CD4-positive, alpha-beta T cell treated with Interleukin-4 for 4 hours (primary cell): ENCODE measurements around the gene S1PR2.
A peak's percentile ranks its signal among the peaks of the same experiment; 100 is the strongest.

ENCODE experiments used
- DNase-seq: peaks from one replicate; pipeline ENCODE4 v3.0.0-alpha.2; 2020

The S1PR2 gene

DNA sequence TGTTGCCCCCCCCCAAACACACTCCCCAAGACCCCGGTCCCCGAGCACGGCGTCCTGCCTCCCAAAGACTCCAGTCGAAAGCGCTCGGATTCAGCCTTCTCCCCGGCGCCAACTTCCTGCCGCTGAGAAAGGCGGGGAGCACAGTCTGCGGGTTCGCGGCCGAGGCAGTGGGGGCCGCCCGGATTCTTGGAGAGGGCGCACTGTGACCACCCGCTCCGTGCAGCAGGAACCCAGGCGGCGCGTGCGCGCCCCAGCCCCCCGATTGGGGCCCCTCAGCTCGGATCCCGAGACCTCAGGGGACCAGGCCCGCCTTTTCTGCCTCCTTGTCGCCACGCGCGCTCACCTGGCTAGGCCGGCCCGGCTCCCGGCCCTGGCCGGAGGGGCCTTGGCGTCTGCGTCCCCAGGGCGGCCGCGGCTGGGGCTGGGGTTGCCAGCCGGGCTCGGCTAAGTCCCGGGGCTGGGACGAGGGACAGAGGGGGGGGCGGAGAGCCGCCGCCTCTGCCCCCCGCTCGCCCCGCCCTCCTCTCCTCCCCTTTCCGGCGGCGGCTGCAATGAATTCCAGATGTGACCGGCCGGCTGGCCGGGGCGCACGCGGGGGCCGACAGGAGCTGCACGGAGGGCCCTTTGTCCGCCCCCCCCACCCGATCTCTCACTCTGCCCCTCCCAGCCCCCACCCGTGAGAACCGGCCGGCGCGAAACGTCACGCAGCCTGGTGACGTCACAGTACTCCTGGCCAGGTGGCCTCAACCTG is at the start of gene S1PR2:
Gene S1PR2, minus strand, starts transcription at position 471 of the 751 bp plus-strand sequence. CDS start 6,426 bp downstream, outside the sequence.
- DNase-seq = peak; percentile 57

- DNase-seq = no peak
These were observed 48.8 kb upstream of the S1PR2 start for GRCh38 chr19:10279737-10280442.

DNA sequence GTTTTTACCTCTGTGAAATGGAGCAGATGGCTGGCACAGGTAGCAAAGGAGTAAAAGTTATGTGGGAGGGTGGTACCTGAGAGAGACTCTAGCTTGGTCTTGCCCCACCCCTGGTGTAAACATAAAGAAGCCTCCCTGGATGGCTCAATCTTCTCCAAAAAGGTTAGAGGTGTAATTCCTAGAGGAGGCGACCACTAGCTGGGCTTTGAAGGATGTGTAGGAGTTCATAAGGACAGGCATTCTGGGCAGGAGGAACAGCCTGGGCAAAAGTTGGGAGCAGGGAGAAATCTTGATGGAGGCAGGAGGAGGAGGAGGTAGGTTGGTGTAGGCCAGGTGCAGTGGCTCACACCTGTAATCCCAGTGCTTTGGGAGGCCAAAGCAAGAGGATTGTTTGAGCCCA is 47.8 kb upstream of the S1PR2 start:
- DNase-seq = no peak

DNA sequence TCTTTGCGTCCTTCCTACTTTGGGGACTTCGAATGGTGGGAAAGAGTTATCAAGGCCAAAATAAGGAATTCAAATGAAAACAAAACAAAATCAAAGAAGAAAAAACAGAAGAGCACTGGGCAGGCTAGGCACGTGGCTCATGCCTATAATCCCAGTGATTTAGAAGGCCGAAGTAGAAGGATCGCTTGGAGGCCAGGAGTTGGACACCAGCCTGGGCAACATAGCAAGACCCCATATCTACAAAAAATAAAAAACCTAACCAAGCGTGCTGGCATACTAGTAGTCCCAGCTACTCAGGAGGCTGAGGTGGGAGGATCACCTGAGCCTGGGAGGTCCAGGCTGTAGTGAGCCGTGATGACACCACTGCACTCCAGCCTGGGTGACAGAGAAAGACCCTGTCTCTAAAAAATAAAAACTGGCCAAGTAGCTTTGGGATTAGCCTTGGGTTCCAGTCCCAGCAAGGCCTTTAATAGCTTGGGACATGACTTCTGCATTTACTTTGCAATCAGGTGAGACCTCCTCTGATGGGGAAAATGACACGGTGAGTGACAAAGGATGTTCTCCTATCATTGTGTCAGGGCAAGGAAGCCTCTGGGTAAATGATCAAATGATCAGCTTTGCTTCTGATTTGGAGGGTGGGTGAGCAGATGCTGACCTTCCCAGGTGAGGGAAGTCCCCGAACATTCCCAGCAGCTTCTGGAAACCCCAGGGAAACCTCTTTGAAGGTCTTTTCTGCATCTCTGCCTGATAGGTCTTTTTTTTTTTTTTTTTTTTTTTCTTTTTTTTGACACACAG is 46.9 kb upstream of the S1PR2 start:
- no peak for DNase-seq

DNA sequence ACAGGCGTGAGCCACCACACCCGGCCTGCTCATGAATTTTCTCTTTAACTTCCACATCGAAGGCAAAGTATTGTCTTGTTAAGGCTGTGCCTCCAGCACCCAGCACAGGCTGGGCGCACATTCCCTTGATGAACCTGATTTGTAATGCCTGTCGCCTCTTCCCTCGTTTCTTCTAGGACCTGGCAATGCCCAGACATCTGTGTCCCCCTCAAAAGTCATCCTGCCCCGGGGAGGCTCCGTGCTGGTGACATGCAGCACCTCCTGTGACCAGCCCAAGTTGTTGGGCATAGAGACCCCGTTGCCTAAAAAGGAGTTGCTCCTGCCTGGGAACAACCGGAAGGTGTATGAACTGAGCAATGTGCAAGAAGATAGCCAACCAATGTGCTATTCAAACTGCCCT is 43.5 kb upstream of the S1PR2 start:
- DNase-seq = no peak

- peak; percentile 68 for DNase-seq
These were observed 40.5 kb upstream of the S1PR2 start for GRCh38 chr19:10271543-10272086.

GRCh38 chr19:10270616-10271394 is 39.7 kb upstream of the S1PR2 start, which contains the start of gene ICAM1:
Gene ICAM1, plus strand, starts transcription at chr19:10271120. Its CDS starts 40 bp downstream, at chr19:10271160.
- peak; percentile 71 for DNase-seq

- DNase-seq = peak; percentile 81
These were observed 39.1 kb upstream of the S1PR2 start for GRCh38 chr19:10270180-10270615.

GRCh38 chr19:10269333-10270179 is 38.4 kb upstream of the S1PR2 start:
- DNase-seq = peak; percentile 83

DNA sequence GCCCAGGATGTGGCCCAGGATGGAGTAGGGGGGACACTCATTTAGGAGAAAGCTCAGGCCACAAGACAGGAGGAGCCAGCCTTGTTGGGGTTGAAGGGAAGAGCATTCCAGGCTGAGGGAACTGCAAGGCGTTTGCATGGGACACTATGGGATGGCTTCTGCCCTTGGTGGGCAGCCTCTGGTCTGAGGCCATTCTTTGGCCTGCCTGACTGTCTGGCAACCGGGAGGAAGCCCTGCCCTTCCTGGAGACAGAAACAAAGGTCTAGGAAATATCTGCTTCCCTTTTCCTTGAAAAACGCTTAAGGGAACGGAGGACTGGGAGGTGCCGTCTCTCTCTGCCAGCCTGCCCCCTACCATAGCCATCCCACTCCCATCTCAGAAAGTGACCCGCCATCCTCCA is 36.9 kb upstream of the S1PR2 start:
- no peak for DNase-seq

- DNase-seq = no peak
These were observed 35.6 kb upstream of the S1PR2 start for GRCh38 chr19:10266706-10267105.

DNA sequence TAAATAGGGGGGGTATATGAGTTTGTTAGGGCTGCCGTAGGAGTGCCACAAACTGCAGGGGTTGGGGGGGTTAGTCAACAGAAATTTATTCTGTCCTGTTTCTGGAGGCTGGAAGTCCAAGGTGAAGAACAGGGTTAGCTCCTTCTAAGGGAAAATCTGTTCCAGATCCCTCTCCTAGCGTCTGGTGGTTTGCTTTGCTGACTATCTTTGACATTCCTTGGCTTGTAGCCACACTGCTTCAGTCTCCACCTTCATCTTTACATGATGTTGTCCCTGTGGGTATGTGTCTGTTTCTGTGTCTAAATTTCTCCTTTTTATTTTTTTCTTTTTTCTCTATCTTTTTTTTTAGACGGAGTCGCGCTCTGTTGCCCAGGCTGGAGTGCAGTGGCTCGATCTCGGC is 31.6 kb upstream of the S1PR2 start:
- DNase-seq = no peak

DNA sequence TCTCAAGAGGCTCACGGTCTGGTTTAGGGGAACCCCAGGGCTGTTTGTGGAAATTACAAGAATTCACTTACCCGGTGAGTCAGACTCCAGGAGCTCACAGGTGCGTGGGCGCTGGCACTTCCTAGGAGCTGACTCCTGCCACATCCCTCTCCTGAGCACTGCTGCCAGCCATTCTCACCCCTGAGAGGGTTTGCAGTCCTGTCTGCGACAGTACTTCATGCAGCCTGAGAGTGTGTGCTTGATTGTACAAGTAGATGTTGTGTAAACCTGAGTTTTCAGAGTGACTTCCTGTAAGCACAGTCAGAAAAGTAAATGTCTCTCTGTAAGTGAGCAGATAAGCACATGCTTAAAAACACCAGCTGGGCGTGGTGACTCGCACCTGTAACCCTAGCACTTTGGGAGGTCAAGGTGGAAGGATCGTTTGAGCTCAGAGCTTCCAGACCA is 29.0 kb upstream of the S1PR2 start:
- peak; percentile 67 for DNase-seq

- DNase-seq = peak; percentile 90
These were observed 28.2 kb upstream of the S1PR2 start for GRCh38 chr19:10259162-10259905.

GRCh38 chr19:10258080-10258710 is 27.1 kb upstream of the S1PR2 start:
- no peak for DNase-seq

DNA sequence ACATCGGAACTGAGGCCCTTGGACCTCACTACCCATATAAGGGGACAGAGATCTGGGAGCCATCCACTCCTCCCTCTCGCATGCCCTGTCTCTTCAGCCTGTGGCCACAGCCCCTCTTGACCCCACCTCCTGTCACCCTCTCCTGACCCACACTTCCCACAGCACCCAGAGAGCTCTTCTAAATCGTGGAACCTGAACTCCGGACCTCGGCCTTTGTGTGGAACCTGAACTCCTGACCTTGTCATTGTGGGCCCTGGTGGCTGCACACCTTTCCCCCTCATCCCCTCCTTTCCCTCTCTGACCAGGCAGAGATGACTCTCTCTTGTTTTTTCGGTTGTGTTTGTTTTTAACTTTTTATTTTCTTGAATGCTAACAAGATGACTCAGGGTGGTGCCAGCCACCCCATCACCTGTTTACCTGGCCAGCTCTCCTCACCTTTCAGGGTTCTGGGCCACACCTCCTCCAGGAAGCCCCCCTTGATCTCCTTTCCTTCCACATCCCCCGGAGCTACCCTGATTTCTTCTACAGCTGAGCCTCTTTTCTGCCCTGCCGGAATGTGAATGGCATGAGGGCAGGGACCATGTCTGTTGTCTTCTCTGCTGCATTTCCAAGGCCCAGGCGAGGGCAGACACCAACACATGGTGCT is 26.0 kb upstream of the S1PR2 start:
- DNase-seq = no peak

- no peak for DNase-seq
These were observed 25.4 kb upstream of the S1PR2 start for GRCh38 chr19:10256551-10256950.

DNA sequence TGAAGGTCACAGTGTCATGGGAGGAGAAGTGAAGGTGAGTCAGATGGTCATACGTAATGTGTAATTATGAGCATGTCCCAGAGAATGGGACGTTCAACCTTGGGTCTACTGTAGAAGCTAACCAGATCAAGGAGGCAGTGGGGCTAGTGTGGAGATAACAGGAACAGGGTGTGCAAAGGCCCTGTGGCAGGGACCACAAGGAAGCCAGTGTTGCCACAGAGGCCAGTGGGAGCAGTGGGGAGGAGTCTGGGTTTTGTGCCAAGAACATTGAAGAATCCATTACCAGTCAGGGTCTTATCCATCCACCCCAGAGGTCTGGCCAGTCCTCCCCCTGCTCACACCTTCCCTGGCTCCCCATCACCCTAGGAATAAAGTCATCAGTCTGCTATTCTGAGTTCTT is 24.2 kb upstream of the S1PR2 start:
- no peak for DNase-seq

GRCh38 chr19:10254244-10254643 is 23.1 kb upstream of the S1PR2 start:
- DNase-seq = no peak
